CD4-positive, CD25-positive, alpha-beta regulatory T cell (primary cell): ENCODE measurements around the gene POU5F1. TPM values are rescaled to one million over a fixed set of nuclear protein-coding genes. Genes with fewer than 3 reads are reported as not detected.
"Not testable (repeated sequence)": the region's sequence is repeated elsewhere in the genome, so short reads cannot be mapped to it uniquely, and the experiment has no call there.

ENCODE experiments used
- ATAC-seq, 2 donors: fragments of 150-1000 bp; cut with Tn5 transposase; one replicate each; pipeline ENCODE4 v1.10.0; 2021; ENCODE audit warnings: low read depth in 2 of 2, moderate number of reproducible peaks in 2 of 2, moderate library complexity in 1 of 2
- DNase-seq, 3 donors: peaks; one replicate each; pipeline versions ENCODE4 v3.0.0 to v3.0.0-alpha.2; 2012 to 2022; ENCODE audit warnings: mixed read lengths in 1 of 3
- H3K27ac ChIP-seq: one replicate; pipeline ENCODE4 v1.7.0; 2013; ENCODE audit warnings: mild to moderate bottlenecking, low read length; ENCODE audit not compliant: insufficient read depth, poor library complexity, severe bottlenecking
- H3K27me3 ChIP-seq: one replicate; pipeline ENCODE4 v1.7.0; 2013; ENCODE audit warnings: low read length; ENCODE audit not compliant: control insufficient read depth, insufficient read depth
- H3K36me3 ChIP-seq: one replicate; pipeline ENCODE4 v1.7.0; 2013; ENCODE audit warnings: mild to moderate bottlenecking, low read length, moderate library complexity; ENCODE audit not compliant: control insufficient read depth, insufficient read depth
- H3K4me1 ChIP-seq: 2 replicates; pipeline ENCODE4 v1.7.0; 2013; ENCODE audit warnings: mild to moderate bottlenecking, low read length; ENCODE audit not compliant: insufficient read depth, control insufficient read depth, poor library complexity, severe bottlenecking
- H3K4me3 ChIP-seq: one replicate; pipeline ENCODE4 v1.7.0; 2013; ENCODE audit warnings: low read depth, mild to moderate bottlenecking, low read length, moderate library complexity
- H3K9me3 ChIP-seq, 2 experiments: 1 replicate in 1 of 2; 2 replicates in 1 of 2; pipeline ENCODE4 v1.7.0; 2013; ENCODE audit warnings: low read length in 2 of 2, mild to moderate bottlenecking in 1 of 2, moderate library complexity in 1 of 2; ENCODE audit not compliant: control insufficient read depth in 2 of 2
- H3K27ac Mint-ChIP-seq, 3 donors: one replicate each; pipeline ENCODE4 v1.8.0; 2020 to 2022; ENCODE audit warnings: mild to moderate bottlenecking in 3 of 3, mixed read lengths in 3 of 3, moderate library complexity in 2 of 3
- H3K27me3 Mint-ChIP-seq: one replicate; pipeline ENCODE4 v1.8.0; 2022; ENCODE audit warnings: mild to moderate bottlenecking, mixed read lengths
- H3K36me3 Mint-ChIP-seq: one replicate; pipeline ENCODE4 v1.8.0; 2020; ENCODE audit warnings: mixed read lengths
- H3K4me1 Mint-ChIP-seq, 4 donors: one replicate each; pipeline ENCODE4 v1.8.0; 2020 to 2022; ENCODE audit warnings: mixed read lengths in 4 of 4, mild to moderate bottlenecking in 1 of 4
- H3K4me3 Mint-ChIP-seq, 4 donors: one replicate each; pipeline ENCODE4 v1.8.0; 2020 to 2022; ENCODE audit warnings: mild to moderate bottlenecking in 4 of 4, mixed read lengths in 4 of 4, moderate library complexity in 3 of 4
- H3K9me3 Mint-ChIP-seq, 7 donors: one replicate each; pipeline ENCODE4 v1.8.0; 2020 to 2022; ENCODE audit warnings: mixed read lengths in 7 of 7, mild to moderate bottlenecking in 3 of 7, moderate library complexity in 2 of 7
- polyA plus RNA-seq, 4 donors: library from polyadenylated mRNA; unstranded; fragments of 300-500 nt; fragmentation: Illumina TruSeq; gene quantifications; one replicate each; pipeline ENCODE4 v1.2.3, GENCODE V29; 2021
- total RNA-seq: library from RNA; stranded (reverse); gene quantifications from one replicate; pipeline ENCODE4 v1.2.3, GENCODE V29; 2022

POU5F1 gene
- total and polyA plus RNA-seq, 5 donors from 2014 or later = 0.27 TPM; not detected in 4

- peaks cover 12% of the 10 kb centered on the region for H3K4me1 ChIP-seq
- ATAC-seq (no peak), DNase-seq (no peak)
- H3K27me3 Mint-ChIP-seq = no peaks in the 10 kb centered on the region
- H3K4me3 ChIP-seq = no peak overlapping the region
- H3K27me3 ChIP-seq = no peaks in the 10 kb centered on the region
- H3K36me3 Mint-ChIP-seq = peaks cover 7% of the 10 kb centered on the region
- H3K27ac Mint-ChIP-seq = no peak overlapping the region
- H3K9me3 ChIP-seq = no peaks in the 10 kb centered on the region
- no peaks in the 10 kb centered on the region for H3K9me3 Mint-ChIP-seq
- no peak overlapping the region for H3K4me3 Mint-ChIP-seq
- H3K27ac ChIP-seq = no peak overlapping the region
- peaks cover 3% of the 10 kb centered on the region for H3K36me3 ChIP-seq
- H3K4me1 Mint-ChIP-seq = peaks cover 6 to 25% (median 21%) of the 10 kb centered on the region in 4 donors
These were observed 38.0 kb upstream of the POU5F1 start for GRCh38 chr6:31208506-31208905.

GRCh38 chr6:31205638-31206037 is 35.2 kb upstream of the POU5F1 start:
- no peak overlapping the region for H3K4me3 ChIP-seq
- no peaks in the 10 kb centered on the region for H3K9me3 Mint-ChIP-seq
- H3K9me3 ChIP-seq = no peaks in the 10 kb centered on the region
- no peaks in the 10 kb centered on the region for H3K27me3 ChIP-seq
- peaks cover 17% of the 10 kb centered on the region for H3K36me3 Mint-ChIP-seq
- H3K4me1 Mint-ChIP-seq = peaks cover 10 to 50% (median 32%) of the 10 kb centered on the region in 4 donors
- DNase-seq (no peak), ATAC-seq (no peak)
- peak overlapping the region; percentile 8 to 67 (median 10) for H3K4me3 Mint-ChIP-seq
- peaks cover 38% of the 10 kb centered on the region for H3K4me1 ChIP-seq
- no peaks in the 10 kb centered on the region for H3K27me3 Mint-ChIP-seq
- H3K36me3 ChIP-seq = peaks cover 7% of the 10 kb centered on the region
- peak overlapping the region; percentile 15 to 89 (median 58) for H3K27ac Mint-ChIP-seq
- H3K27ac ChIP-seq = no peak overlapping the region

- no peaks in the 10 kb centered on the region for H3K27me3 Mint-ChIP-seq
- H3K4me1 Mint-ChIP-seq = peaks cover 10 to 57% (median 37%) of the 10 kb centered on the region in 4 donors
- no peaks in the 10 kb centered on the region for H3K9me3 Mint-ChIP-seq
- no peak for ATAC-seq
- Histone ChIP-seq H3K9me3 (no peaks in the 10 kb centered on the region), H3K4me3 (peak overlapping the region; percentile 49), H3K27ac (peak overlapping the region; percentile 91), H3K27me3 (no peaks in the 10 kb centered on the region), H3K4me1 (peaks cover 47% of the 10 kb centered on the region), H3K36me3 (peaks cover 13% of the 10 kb centered on the region)
- H3K4me3 Mint-ChIP-seq = peak overlapping the region; percentile 86 to 96 (median 90)
- peaks cover 20% of the 10 kb centered on the region for H3K36me3 Mint-ChIP-seq
- peak overlapping the region; percentile 96 to 99 (median 98) for H3K27ac Mint-ChIP-seq
- DNase-seq = no peak
These were observed 34.3 kb upstream of the POU5F1 start for GRCh38 chr6:31204751-31205145.

GRCh38 chr6:31203345-31203979 is 33.0 kb upstream of the POU5F1 start:
- H3K9me3 Mint-ChIP-seq = no peaks in the 10 kb centered on the region
- Histone ChIP-seq H3K4me1 (peaks cover 58% of the 10 kb centered on the region), H3K36me3 (peaks cover 11% of the 10 kb centered on the region), H3K27me3 (no peaks in the 10 kb centered on the region), H3K4me3 (peak overlapping the region; percentile 97), H3K27ac (peak overlapping the region; percentile 91), H3K9me3 (no peaks in the 10 kb centered on the region)
- H3K36me3 Mint-ChIP-seq = peaks cover 24% of the 10 kb centered on the region
- DNase-seq (peak in 2 of 3 donors; percentile 44 to 80), ATAC-seq (peak; percentile 73 to 76)
- peaks cover 10 to 69% (median 38%) of the 10 kb centered on the region in 4 donors for H3K4me1 Mint-ChIP-seq
- H3K27ac Mint-ChIP-seq = peak overlapping the region; percentile 96 to 99 (median 98)
- peak overlapping the region; percentile 86 to 96 (median 90) for H3K4me3 Mint-ChIP-seq
- no peaks in the 10 kb centered on the region for H3K27me3 Mint-ChIP-seq

GRCh38 chr6:31202259-31203166 is 32.0 kb upstream of the POU5F1 start:
- Mint-ChIP-seq H3K4me1 (peaks cover 10 to 71% (median 39%) of the 10 kb centered on the region in 4 donors), H3K4me3 (peak overlapping the region; percentile 33 to 96 (median 88)), H3K27ac (peak overlapping the region; percentile 96 to 99 (median 98)), H3K27me3 (peaks cover 5% of the 10 kb centered on the region), H3K36me3 (peaks cover 20% of the 10 kb centered on the region), H3K9me3 (peaks cover 0 to 2% (median 0%) of the 10 kb centered on the region in 7 donors)
- DNase-seq (no peak), ATAC-seq (no peak)
- Histone ChIP-seq H3K9me3 (no peaks in the 10 kb centered on the region), H3K27ac (peak overlapping the region; percentile 91), H3K4me3 (peak overlapping the region; percentile 97), H3K4me1 (peaks cover 59% of the 10 kb centered on the region), H3K27me3 (no peaks in the 10 kb centered on the region), H3K36me3 (peaks cover 10% of the 10 kb centered on the region)

GRCh38 chr6:31199105-31199452 is 28.6 kb upstream of the POU5F1 start:
- Mint-ChIP-seq H3K4me3 (peak overlapping the region; percentile 88 to 93 (median 90)), H3K27ac (peak overlapping the region; percentile 60 to 96 (median 95)), H3K36me3 (peaks cover 24% of the 10 kb centered on the region), H3K4me1 (peaks cover 14 to 79% (median 47%) of the 10 kb centered on the region in 4 donors)
- ATAC-seq, H3K27me3 ChIP-seq, H3K9me3 ChIP-seq, DNase-seq, H3K9me3 Mint-ChIP-seq, H3K27me3 Mint-ChIP-seq: not testable (repeated sequence)
- H3K4me3 ChIP-seq = peak overlapping the region; percentile 86
- H3K27ac ChIP-seq = peak overlapping the region; percentile 100
- peaks cover 69% of the 10 kb centered on the region for H3K4me1 ChIP-seq
- peaks cover 14% of the 10 kb centered on the region for H3K36me3 ChIP-seq

GRCh38 chr6:31197559-31198305 is 27.2 kb upstream of the POU5F1 start:
- DNase-seq (peak; percentile 91 to 97 (median 95)), ATAC-seq (peak; percentile 81 to 84)
- Histone ChIP-seq H3K27ac (peak overlapping the region; percentile 100), H3K36me3 (peaks cover 15% of the 10 kb centered on the region), H3K4me1 (peaks cover 58% of the 10 kb centered on the region), H3K4me3 (peak overlapping the region; percentile 86), H3K27me3 (no peaks in the 10 kb centered on the region), H3K9me3 (no peaks in the 10 kb centered on the region)
- Mint-ChIP-seq H3K4me1 (peaks cover 4 to 71% (median 37%) of the 10 kb centered on the region in 4 donors), H3K36me3 (peaks cover 24% of the 10 kb centered on the region), H3K27ac (peak overlapping the region; percentile 95 to 98 (median 96)), H3K4me3 (peak overlapping the region; percentile 88 to 93 (median 90)), H3K27me3 (peaks cover 5% of the 10 kb centered on the region), H3K9me3 (peaks cover 0 to 2% (median 0%) of the 10 kb centered on the region in 7 donors)
